Tibial nerve (tissue), 4 donors: Measurements from ENCODE around the gene ATF5. TPM values are rescaled to one million over a fixed set of nuclear protein-coding genes. Genes with fewer than 3 reads are reported as not detected.
A peak's percentile ranks its signal among the peaks of the same experiment; 100 is the strongest.
"Not testable (repeated sequence)": the region's sequence is repeated elsewhere in the genome, so short reads cannot be mapped to it uniquely, and the experiment has no call there.

Source experiments
- DNase-seq, 2 donors: peaks; one replicate each; pipeline ENCODE4 v3.0.0-alpha.2; 2019; ENCODE audit warnings: low spot score in 2 of 2
- H3K27ac ChIP-seq, 4 donors: fragments of 200-600 bp; sonication (generic) in 3 of 4; one replicate each; pipeline ENCODE4 v1.5.1; 2017 to 2019; ENCODE audit warnings: mild to moderate bottlenecking in 1 of 4
- H3K27me3 ChIP-seq, 2 donors: fragments of 200-600 bp; sonication (generic) in 1 of 2; one replicate each; pipeline versions ENCODE4 v1.5.1 to v1.6.0; 2017 to 2019
- H3K36me3 ChIP-seq, 3 donors: fragments of 200-600 bp; sonication (generic); one replicate each; pipeline ENCODE4 v1.5.1; 2018 to 2019
- H3K4me1 ChIP-seq, 4 donors: fragments of 200-600 bp; sonication (generic) in 3 of 4; one replicate each; pipeline ENCODE4 v1.5.1; 2017 to 2019
- H3K4me3 ChIP-seq, 4 donors: fragments of 200-600 bp; sonication (generic) in 3 of 4; one replicate each; pipeline ENCODE4 v1.5.1; 2017 to 2019; ENCODE audit warnings: mild to moderate bottlenecking in 1 of 4, moderate library complexity in 1 of 4
- H3K9me3 ChIP-seq, 4 donors: fragments of 200-600 bp; sonication (generic) in 3 of 4; one replicate each; pipeline ENCODE4 v1.5.1; 2017 to 2019
- CTCF ChIP-seq, 5 experiments: fragments of 200-600 bp in 3 of 5; fragments of 450-650 bp in 2 of 5; sonication (generic) in 3 of 5; IDR thresholded peaks; one replicate each; pipeline ENCODE4 v1.5.1; 2016 to 2019; ENCODE audit warnings: antibody characterized with exemption in 5 of 5, mild to moderate bottlenecking in 3 of 5, moderate library complexity in 2 of 5
- EP300 ChIP-seq, 2 donors: sonication (generic); formaldehyde crosslinking; IDR thresholded peaks; one replicate each; pipeline ENCODE4 v1.6.1; 2017; ENCODE audit warnings: antibody characterized with exemption in 2 of 2, mild to moderate bottlenecking in 1 of 2
- POLR2A ChIP-seq, 2 donors: fragments of 450-650 bp; IDR thresholded peaks; one replicate each; pipeline ENCODE4 v1.6.1; 2017; ENCODE audit warnings: antibody characterized with exemption in 2 of 2, mild to moderate bottlenecking in 2 of 2, moderate library complexity in 2 of 2
- WGBS, 2 donors: methylation state at CpG; one replicate each; pipeline ENCODE4 v1.1.5; 2018; 5-methylcytosine and 5-hydroxymethylcytosine counted together
- total RNA-seq, 4 donors: library from RNA; depleted of rRNA; stranded (reverse); fragments of >200 nt; gene quantifications; one replicate each; pipeline ENCODE4 v1.1.0, GENCODE V29; 2016

The ATF5 gene
- total RNA-seq, 4 donors from 2014 or later: 12.6 to 19.0 (median 14.8) TPM

DNA sequence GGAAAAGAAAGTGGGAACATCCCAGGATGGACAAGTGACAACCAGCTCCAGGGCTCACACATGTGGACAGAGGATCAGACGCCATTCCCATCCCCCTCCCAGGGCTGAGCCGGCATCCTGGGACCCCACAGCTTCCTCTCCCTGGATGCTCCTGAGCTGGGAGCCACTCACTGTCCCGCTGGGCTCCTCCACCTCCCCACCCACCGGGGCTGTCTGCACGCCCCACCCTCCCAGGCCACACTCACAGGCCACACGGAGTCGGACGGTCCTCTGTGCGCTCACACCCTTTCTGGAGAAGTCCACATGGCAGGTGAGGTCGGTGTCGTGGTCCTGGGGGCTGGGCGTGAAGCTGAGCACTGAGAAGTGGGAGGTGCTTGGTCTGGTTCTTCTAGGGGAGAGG lies 30.9 kb downstream of the ATF5 start:
- not testable (repeated sequence) for DNase-seq, H3K9me3 ChIP-seq, H3K36me3 ChIP-seq, H3K4me3 ChIP-seq, H3K27ac ChIP-seq
- Histone ChIP-seq H3K4me1 (peaks cover 0 to 13% (median 8%) of the 10 kb centered on the region in 4 donors), H3K27me3 (peaks cover 0 to 12% of the 10 kb centered on the region in 2 donors)
- no CpG with 5 or more reads among the region's 12 CpGs for WGBS, 2 donors

GRCh38 chr19:49960980-49961379 lies 32.0 kb downstream of the ATF5 start, which contains the start of gene SIGLEC11:
Gene SIGLEC11 (minus strand): TSS chr19:49961172. CDS start chr19:49961081, 91 bp downstream.
- not testable (repeated sequence) for H3K9me3 ChIP-seq, H3K36me3 ChIP-seq, H3K4me1 ChIP-seq, H3K4me3 ChIP-seq, DNase-seq, H3K27ac ChIP-seq
- peaks cover 0 to 12% of the 10 kb centered on the region in 2 donors for H3K27me3 ChIP-seq
- WGBS, 2 donors: 46 to 49% methylated on average over 4 to 5 of the region's 10 CpGs

DNA sequence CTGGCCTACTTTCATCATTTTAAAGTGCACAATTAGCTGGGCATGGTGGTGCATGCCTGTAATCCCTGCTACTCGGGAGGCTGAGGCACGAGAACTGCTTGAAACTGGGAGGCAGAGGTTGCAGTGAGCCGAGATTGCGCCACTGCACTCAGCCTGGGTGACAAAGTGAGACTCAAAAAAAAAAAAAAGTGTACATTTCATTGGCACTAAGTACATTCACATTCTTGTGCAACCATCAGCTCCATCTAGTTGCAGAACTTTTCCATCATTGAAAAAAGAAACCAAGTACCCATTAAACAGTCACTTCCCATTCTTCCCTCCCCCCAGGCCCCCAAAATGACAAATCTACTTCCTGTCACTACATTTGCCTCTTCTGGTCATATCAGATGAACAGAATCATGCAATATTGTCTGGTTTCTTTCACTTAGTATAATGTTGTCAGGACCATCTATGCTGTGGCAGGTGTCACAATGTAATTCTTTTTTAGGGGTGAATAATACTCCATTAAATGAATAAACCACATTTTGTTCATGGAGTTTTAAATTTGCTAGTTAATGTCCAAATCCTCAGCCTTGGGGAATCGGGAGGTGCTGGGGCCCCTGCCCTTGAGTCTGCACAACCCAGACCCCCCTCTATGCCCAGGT lies 39.4 kb downstream of the ATF5 start:
- H3K4me3 ChIP-seq: no peak overlapping the region
- no peaks in the 10 kb centered on the region for H3K9me3 ChIP-seq
- peaks cover 0 to 14% of the 10 kb centered on the region in 2 donors for H3K27me3 ChIP-seq
- WGBS, 2 donors: 71 to 81% methylated on average over 5 of the region's 5 CpGs
- no peak for TF ChIP-seq POLR2A (IDR thresholded peaks at IDR 0.05)
- no peak for TF ChIP-seq CTCF (IDR thresholded peaks at IDR 0.05)
- TF ChIP-seq EP300 (IDR thresholded peaks at IDR 0.05): peak in 1 of 2 donors; percentile 43
- no peak overlapping the region for H3K27ac ChIP-seq
- no peak for DNase-seq
- H3K4me1 ChIP-seq: peaks cover 0 to 20% (median 0%) of the 10 kb centered on the region in 4 donors
- peaks cover 0 to 5% (median 0%) of the 10 kb centered on the region in 3 donors for H3K36me3 ChIP-seq

GRCh38 chr19:49969355-49969754 lies 40.4 kb downstream of the ATF5 start:
- not testable (repeated sequence) for H3K4me3 ChIP-seq, H3K9me3 ChIP-seq, DNase-seq, H3K27ac ChIP-seq
- H3K36me3 ChIP-seq: peaks cover 0 to 12% (median 0%) of the 10 kb centered on the region in 3 donors
- H3K27me3 ChIP-seq: peaks cover 0 to 14% of the 10 kb centered on the region in 2 donors
- peaks cover 0 to 20% (median 0%) of the 10 kb centered on the region in 4 donors for H3K4me1 ChIP-seq
- WGBS, 2 donors: 0 to 29% methylated on average over 1 of the region's 9 CpGs

DNA sequence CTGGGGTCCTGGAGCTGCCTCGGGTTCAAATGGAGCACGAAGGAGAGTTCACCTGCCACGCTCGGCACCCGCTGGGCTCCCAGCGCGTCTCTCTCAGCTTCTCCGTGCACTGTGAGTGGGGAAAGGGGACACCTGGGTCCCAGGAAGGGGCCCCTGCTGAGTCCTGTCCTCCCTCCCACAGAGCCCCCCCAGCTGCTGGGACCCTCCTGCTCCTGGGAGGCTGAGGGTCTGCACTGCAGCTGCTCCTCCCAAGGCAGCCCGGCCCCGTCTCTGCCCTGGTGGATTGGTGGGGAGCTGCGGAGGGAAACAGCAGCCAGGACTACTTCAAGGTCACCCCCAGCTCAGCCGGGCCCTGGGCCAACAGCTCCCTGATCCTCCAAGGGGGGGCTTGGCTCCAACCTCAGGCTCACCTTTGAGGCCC lies 43.0 kb downstream of the ATF5 start:
- peaks cover 0 to 20% (median 0%) of the 10 kb centered on the region in 4 donors for H3K4me1 ChIP-seq
- H3K36me3 ChIP-seq: peaks cover 0 to 39% (median 0%) of the 10 kb centered on the region in 3 donors
- H3K27me3 ChIP-seq: peaks cover 0 to 14% of the 10 kb centered on the region in 2 donors
- no peaks in the 10 kb centered on the region for H3K9me3 ChIP-seq
- 6 to 52% methylated on average over 3 to 4 of the region's 12 CpGs for WGBS, 2 donors
- no peak overlapping the region for H3K27ac ChIP-seq
- no peak for DNase-seq
- TF ChIP-seq CTCF (IDR thresholded peaks at IDR 0.05) (no peak), POLR2A (IDR thresholded peaks at IDR 0.05) (no peak), EP300 (IDR thresholded peaks at IDR 0.05) (no peak)
- no peak overlapping the region for H3K4me3 ChIP-seq

- no peak overlapping the region for H3K27ac ChIP-seq
- peaks cover 0 to 47% (median 0%) of the 10 kb centered on the region in 3 donors for H3K36me3 ChIP-seq
- peaks cover 0 to 20% (median 0%) of the 10 kb centered on the region in 4 donors for H3K4me1 ChIP-seq
- TF ChIP-seq POLR2A (IDR thresholded peaks at IDR 0.05): no peak
- TF ChIP-seq CTCF (IDR thresholded peaks at IDR 0.05): no peak
- no peak for TF ChIP-seq EP300 (IDR thresholded peaks at IDR 0.05)
- H3K4me3 ChIP-seq: no peak overlapping the region
- H3K9me3 ChIP-seq: no peaks in the 10 kb centered on the region
- DNase-seq: no peak
- H3K27me3 ChIP-seq: peaks cover 0 to 14% of the 10 kb centered on the region in 2 donors
- WGBS, 2 donors: 86 to 91% methylated on average over 6 of the region's 6 CpGs
Measured at GRCh38 chr19:49972841-49973240, 43.8 kb downstream of the ATF5 start.
